LNCAP (cell line): Measurements from ENCODE around the gene MAVS.

Experiments
- CTCF ChIP-seq: fragments of 450-650 bp; IDR thresholded peaks from 2 replicates; pipeline ENCODE4 v1.5.1; 2017; ENCODE audit warnings: mild to moderate bottlenecking

The MAVS gene

GRCh38 chr20:3919352-3919751 lies 72.7 kb downstream of the MAVS start:
- no peak for TF ChIP-seq CTCF

GRCh38 chr20:3922223-3922982 lies 75.8 kb downstream of the MAVS start:
- no peak for TF ChIP-seq CTCF

- no peak for TF ChIP-seq CTCF
These were observed 76.3 kb downstream of the MAVS start for GRCh38 chr20:3922983-3923339.

GRCh38 chr20:3923818-3924217 lies 77.2 kb downstream of the MAVS start:
- no peak for TF ChIP-seq CTCF

GRCh38 chr20:3924304-3925112 lies 77.9 kb downstream of the MAVS start:
- no peak for TF ChIP-seq CTCF

GRCh38 chr20:3925113-3925695 lies 78.6 kb downstream of the MAVS start:
- TF ChIP-seq CTCF = no peak
